Panc1 (cell line): ENCODE results near the gene PRXL2C. TPM values are rescaled to one million over a fixed set of nuclear protein-coding genes. Genes with fewer than 3 reads are reported as not detected.
"Not testable (repeated sequence)": the region's sequence is repeated elsewhere in the genome, so short reads cannot be mapped to it uniquely, and the experiment has no call there.

Experiments used
- ATAC-seq: fragments of 200-7000 bp; cut with Tn5 transposase; 2 replicates; pipeline ENCODE4 v1.9.1; 2020; ENCODE audit warnings: mild to moderate bottlenecking, moderate library complexity
- Bru-seq: library from RNA; stranded (reverse); fragments of 400-500 nt; gene quantifications from one replicate; lab custom pipeline; 2021; lab: Mats Ljungman, UMichigan
- BruChase-seq, 2 experiments: library from RNA; stranded (reverse); fragments of 400-500 nt; gene quantifications; one replicate each; lab custom pipeline; 2021; lab: Mats Ljungman, UMichigan
- BruUV-seq: library from RNA; stranded (reverse); fragments of 400-500 nt; replicated peaks from 2 replicates; lab custom pipeline; 2021; lab: Mats Ljungman, UMichigan
- CTCF ChIA-PET: fragments of 300-600 bp; sonication (Branson Sonifier 250); formaldehyde crosslinking; loops from one replicate; lab custom pipeline; 2022; ENCODE audit warnings: antibody characterized with exemption; lab: Charles Lee
- POLR2A ChIA-PET: fragments of 300-600 bp; sonication (Branson Sonifier 250); formaldehyde crosslinking; loops from one replicate; lab custom pipeline; 2022; ENCODE audit warnings: antibody characterized with exemption; lab: Charles Lee
- DNase-seq: peaks from one replicate; pipeline ENCODE4 v3.0.0-alpha.2; 2010; ENCODE audit warnings: low read depth, low spot score
- H3K27ac ChIP-seq: 2 replicates; pipeline ENCODE4 v1.5.1; 2011; ENCODE audit warnings: mild to moderate bottlenecking, low read length, inconsistent platforms
- H3K27me3 ChIP-seq: fragments of 200-500 bp; sonication (Bioruptor generic); 2 replicates; pipeline ENCODE4 v1.6.0; 2014; ENCODE audit warnings: low read length, inconsistent platforms; ENCODE audit not compliant: control insufficient read depth, insufficient read depth
- H3K36me3 ChIP-seq: fragments of 200-500 bp; sonication (Bioruptor generic); 2 replicates; pipeline ENCODE4 v1.5.1; 2014; ENCODE audit warnings: inconsistent platforms, mild to moderate bottlenecking, low read length, moderate library complexity; ENCODE audit not compliant: control insufficient read depth, insufficient read depth
- H3K4me1 ChIP-seq: 2 replicates; pipeline ENCODE4 v1.5.1; 2011; ENCODE audit warnings: inconsistent platforms, mild to moderate bottlenecking, low read length, moderate library complexity; ENCODE audit not compliant: control insufficient read depth, insufficient read depth
- H3K4me3 ChIP-seq, 2 experiments: 2 replicates each; pipeline ENCODE4 v1.5.1; 2011 to 2012; ENCODE audit warnings: low read depth in 2 of 2, low read length in 2 of 2, mild to moderate bottlenecking in 2 of 2, inconsistent platforms in 1 of 2, moderate library complexity in 1 of 2
- H3K9me3 ChIP-seq: fragments of 200-500 bp; sonication (Bioruptor generic); 2 replicates; pipeline ENCODE4 v1.5.1; 2014; ENCODE audit warnings: low read depth, mild to moderate bottlenecking, inconsistent platforms, low read length, moderate library complexity; ENCODE audit not compliant: control insufficient read depth, insufficient read depth
- CTCF ChIP-seq: fragments of 450-650 bp; IDR thresholded peaks from 2 replicates; pipeline ENCODE4 v1.5.1; 2017; ENCODE audit warnings: mild to moderate bottlenecking
- POLR2AphosphoS5 ChIP-seq: IDR thresholded peaks from 2 replicates; pipeline ENCODE4 v1.6.1; 2012; ENCODE audit warnings: mild to moderate bottlenecking, low read depth, low read length, moderate library complexity
- REST ChIP-seq, 2 experiments: IDR thresholded peaks; 2 replicates each; pipeline ENCODE4 v1.6.1; 2011 to 2012; ENCODE audit warnings: low read depth in 2 of 2, control low read depth in 1 of 2, low read length in 1 of 2, mild to moderate bottlenecking in 1 of 2, moderate library complexity in 1 of 2; ENCODE audit not compliant: insufficient read depth in 1 of 2
- SIN3A ChIP-seq: IDR thresholded peaks from 2 replicates; pipeline ENCODE4 v1.6.1; 2012; ENCODE audit warnings: low read depth, mild to moderate bottlenecking, low read length, moderate library complexity, borderline replicate concordance; ENCODE audit not compliant: insufficient read depth
- TCF7L2 ChIP-seq: IDR thresholded peaks from 2 replicates; pipeline ENCODE4 v1.6.1; 2011; ENCODE audit warnings: mild to moderate bottlenecking, low read depth, low read length, inconsistent platforms
- in situ Hi-C: cut with HindIII; loops from 2 replicates; pipeline ENCODE4 v1.10.0; 2016; ENCODE audit warnings: low sequenced_read_pairs, low pct_unique_long_range_greater_than_20kb
- intact Hi-C: fragments of 100-400 bp; cut with micrococcal nuclease; formaldehyde crosslinking; loops from one replicate; pipeline ENCODE4 v1.10.0; 2022; ENCODE audit not compliant: unreplicated experiment
- long read RNA-seq: library from polyadenylated mRNA; unstranded; transcript quantifications from one replicate; pipeline ENCODE4 v2.0.0, GENCODE V29; 2021; ENCODE audit not compliant: unreplicated experiment
- polyA plus RNA-seq: library from polyadenylated mRNA; unstranded; fragments of >200 nt; gene quantifications from one replicate; pipeline ENCODE4 v1.2.1, GENCODE V29; 2012; ENCODE audit warnings: missing spikeins; ENCODE audit not compliant: insufficient read length
- total RNA-seq: library from RNA; stranded (reverse); gene quantifications from one replicate; pipeline ENCODE4 v1.2.1, GENCODE V29; 2021; ENCODE audit not compliant: unreplicated experiment

PRXL2C gene
- total RNA-seq (14.0 TPM), Bru-seq, nascent RNA (percentile 57 among the genes with signal in this experiment), BruChase-seq, experiment 1, labeled RNA remaining after a 2-hour chase (percentile 68 among the genes with signal in this experiment), BruChase-seq, experiment 2, labeled RNA remaining after a 6-hour chase (percentile 83 among the genes with signal in this experiment)
- 5.6 TPM for polyA plus RNA-seq
- long read RNA-seq, transcript PRXL2C-201 (6 exons, 2,863 nt), result major isoform, 8 of 14 reads
- long read RNA-seq, partial matches to known transcripts, result 2 of 14 reads
- long read RNA-seq, other reads (novel, unspliced or antisense), result 4 of 14 reads

GRCh38 chr9:96655198-96655851 is at the start of gene PRXL2C:
Gene PRXL2C (minus strand): TSS chr9:96655317. CDS start chr9:96655281, 36 bp downstream.
- no TSS peak for BruUV-seq
- H3K4me1 ChIP-seq, result peaks cover 2% of the 10 kb centered on the region; the same call in 1 of the 2 replicates
- in situ Hi-C loops (no loop called here), intact Hi-C loops (no loop called here)
- DNase-seq (no peak), ATAC-seq (peak; percentile 95)
- no peaks in the 10 kb centered on the region for H3K27me3 ChIP-seq
- peak within 1 kb of the TSS; percentile 62 to 77 for H3K4me3 ChIP-seq
- TF ChIP-seq TCF7L2, result no peak
- no peak for TF ChIP-seq SIN3A
- ChIA-PET CTCF (no interaction called here), POLR2A (interaction anchor here (0.6 to 0.7 kb wide), 2 partner anchors 24 to 290 kb away, joined by 3 to 4 read pairs; no protein-coding TSS in a partner anchor)
- no peaks in the 10 kb centered on the region for H3K36me3 ChIP-seq
- H3K9me3 ChIP-seq, result no peaks in the 10 kb centered on the region
- peak within 1 kb of the TSS; percentile 80 for H3K27ac ChIP-seq

- DNase-seq, H3K27ac ChIP-seq, BruUV-seq, H3K27me3 ChIP-seq, POLR2A ChIA-PET, CTCF ChIA-PET, H3K36me3 ChIP-seq, H3K4me3 ChIP-seq, in situ Hi-C loops, intact Hi-C loops, ATAC-seq, H3K4me1 ChIP-seq: not testable (repeated sequence)
- peaks cover 13% of the 10 kb centered on the region; the same call in 1 of the 2 replicates for H3K9me3 ChIP-seq
These were observed 45.7 kb upstream of the PRXL2C start for GRCh38 chr9:96700721-96701375.

GRCh38 chr9:96691326-96691725 is 36.2 kb upstream of the PRXL2C start:
- no peak overlapping the region for H3K4me3 ChIP-seq
- POLR2A ChIA-PET, result no interaction called here
- BruUV-seq, result no TSS peak
- intact Hi-C loops, result no loop called here
- CTCF ChIA-PET, result no interaction called here
- no peak for ATAC-seq
- H3K36me3 ChIP-seq, result no peaks in the 10 kb centered on the region
- no peaks in the 10 kb centered on the region for H3K4me1 ChIP-seq
- H3K27me3 ChIP-seq, result no peaks in the 10 kb centered on the region
- H3K27ac ChIP-seq, result no peak overlapping the region
- peaks cover 10% of the 10 kb centered on the region; the same call in 1 of the 2 replicates for H3K9me3 ChIP-seq
- in situ Hi-C loops, result no loop called here
- no peak for TF ChIP-seq CTCF
- TF ChIP-seq TCF7L2, result no peak
- no peak for TF ChIP-seq POLR2AphosphoS5
- no peak for TF ChIP-seq SIN3A
- TF ChIP-seq REST (IDR thresholded peaks at IDR 0.05; ENCODE audit: insufficient read depth in 1 of 2, low read depth in 2 of 2, low read length in 1 of 2), result no peak
- DNase-seq, result no peak
